Pancreas (tissue), 10 donors: Measurements from ENCODE around the gene SLC51A. TPM values are rescaled to one million over a fixed set of nuclear protein-coding genes. Genes with fewer than 3 reads are reported as not detected.

ENCODE experiments used
- ATAC-seq, 4 donors: fragments of 200-7000 bp; cut with Tn5 transposase; one replicate each; pipeline versions ENCODE4 v1.8.0 to v1.9.1; 2020; ENCODE audit warnings: mild to moderate bottlenecking in 4 of 4, moderate library complexity in 4 of 4
- DNase-seq, 6 donors: peaks; one replicate each; pipeline ENCODE4 v3.0.0-alpha.2; 2020
- FAIRE-seq: peaks from 2 replicates; lab custom pipeline; 2012; peaks lifted over from hg19 to GRCh38; lab: Jason Lieb, UNC
- H3K27ac ChIP-seq, 4 donors: fragments of 200-600 bp; sonication (generic); 1 replicate in 3 of 4; 2 replicates in 1 of 4; pipeline versions ENCODE4 v1.5.0 to v1.8.0; 2020
- H3K27me3 ChIP-seq, 4 donors: fragments of 200-600 bp; one replicate each; pipeline ENCODE4 v1.8.0; 2021
- H3K36me3 ChIP-seq, 3 donors: fragments of 200-600 bp; sonication (generic) in 1 of 3; one replicate each; pipeline versions ENCODE4 v1.5.0 to v1.8.0; 2020 to 2021
- H3K4me1 ChIP-seq, 3 donors: fragments of 200-600 bp; one replicate each; pipeline ENCODE4 v1.8.0; 2021
- H3K4me3 ChIP-seq, 4 donors: fragments of 200-600 bp; sonication (generic) in 2 of 4; one replicate each; pipeline versions ENCODE4 v1.5.0 to v1.8.0; 2020 to 2021
- H3K9me3 ChIP-seq, 4 donors: fragments of 200-600 bp; one replicate each; pipeline ENCODE4 v1.8.0; 2021
- WGBS, 2 donors: extraction: QIAGEN DNeasy Blood & Tissue Kit; methylation state at CpG; one replicate each; pipeline ENCODE4 v1.1.7; 2013; 5-methylcytosine and 5-hydroxymethylcytosine counted together
- intact Hi-C, 3 donors: fragments of 100-400 bp; cut with DNase I; formaldehyde crosslinking; loops; one replicate each; pipeline versions ENCODE4 v1.11.1 to v1.14.2; 2022
- polyA plus RNA-seq, 2 donors: library from polyadenylated mRNA; stranded (reverse); fragments of 200-250 nt; gene quantifications; one replicate each; pipeline ENCODE4 v1.2.3, GENCODE V29; 2013
- total RNA-seq, 6 donors: library from RNA; stranded (reverse); fragmentation: NEBNext Ultra II Directional in 4 of 6; extraction: Animal tissue kit (Norgen Biotek cat#: 25700) in 4 of 6; gene quantifications; one replicate each; pipeline versions ENCODE4 v1.2.1 to v1.2.4, GENCODE V29; 2021 to 2023
- TF ChIP-seq, protein P1 (sequence below), 4 donors: fragments of 200-600 bp; sonication (generic) in 3 of 4; IDR thresholded peaks; one replicate each; pipeline versions ENCODE4 v1.5.0 to v1.8.0; 2021; ENCODE audit warnings: antibody characterized with exemption in 4 of 4
- donor health status: healthy with polysubstance abuse.
- donor health status: DM: no; HTN: no; CAD: no; lungs with moderate emphysema.
- donor health status: DM: no; HTN: no; CAD: no.
- donor health status: control.
- donor health status: control.
- donor health status: Bipolar disorder and iron deficiency.
- donor health status: DM: yes; HTN: yes; CAD: no.
- donor health status: DM: no; HTN: no; CAD: no.
- donor health status: DM: no; HTN: no; CAD: no.
- donor health status: DM: yes; HTN: yes; CAD: no.

The SLC51A gene
- total and polyA plus RNA-seq, 8 donors = 0.19 to 1.2 (median 0.30) TPM; not detected in 4

DNA sequence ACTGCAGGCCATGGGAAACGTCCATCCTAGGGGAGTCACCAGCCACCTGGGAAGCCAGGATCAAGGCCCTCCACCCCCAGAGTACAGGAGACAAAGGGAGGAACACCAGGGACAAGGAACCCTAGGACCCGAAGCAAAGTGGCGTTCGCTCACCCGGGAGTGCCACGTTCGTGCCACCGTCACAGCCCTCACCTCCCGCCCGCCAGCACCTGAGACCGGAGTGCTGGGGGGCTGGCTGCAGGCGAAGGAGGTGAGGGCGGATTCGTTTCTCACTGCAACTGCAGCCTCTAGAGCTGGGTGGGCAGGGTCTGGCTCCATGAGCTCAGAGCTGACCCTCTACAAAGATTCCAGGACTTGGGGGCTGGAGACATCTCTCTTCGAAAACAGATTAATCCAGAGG lies 31.5 kb upstream of the SLC51A start:
- Histone ChIP-seq H3K36me3 (no peaks in the 10 kb centered on the region), H3K4me1 (no peaks in the 10 kb centered on the region), H3K27me3 (no peaks in the 10 kb centered on the region), H3K9me3 (no peaks in the 10 kb centered on the region), H3K4me3 (no peak overlapping the region), H3K27ac (no peak overlapping the region)
- peak in 1 of 6 donors; percentile 41 for DNase-seq
- ATAC-seq = no peak
- WGBS, 2 donors = 87 to 92% methylated on average over 15 of the region's 15 CpGs
- FAIRE-seq = no peak
- intact Hi-C loops = no loop called here
- TF ChIP-seq, protein P1, sequence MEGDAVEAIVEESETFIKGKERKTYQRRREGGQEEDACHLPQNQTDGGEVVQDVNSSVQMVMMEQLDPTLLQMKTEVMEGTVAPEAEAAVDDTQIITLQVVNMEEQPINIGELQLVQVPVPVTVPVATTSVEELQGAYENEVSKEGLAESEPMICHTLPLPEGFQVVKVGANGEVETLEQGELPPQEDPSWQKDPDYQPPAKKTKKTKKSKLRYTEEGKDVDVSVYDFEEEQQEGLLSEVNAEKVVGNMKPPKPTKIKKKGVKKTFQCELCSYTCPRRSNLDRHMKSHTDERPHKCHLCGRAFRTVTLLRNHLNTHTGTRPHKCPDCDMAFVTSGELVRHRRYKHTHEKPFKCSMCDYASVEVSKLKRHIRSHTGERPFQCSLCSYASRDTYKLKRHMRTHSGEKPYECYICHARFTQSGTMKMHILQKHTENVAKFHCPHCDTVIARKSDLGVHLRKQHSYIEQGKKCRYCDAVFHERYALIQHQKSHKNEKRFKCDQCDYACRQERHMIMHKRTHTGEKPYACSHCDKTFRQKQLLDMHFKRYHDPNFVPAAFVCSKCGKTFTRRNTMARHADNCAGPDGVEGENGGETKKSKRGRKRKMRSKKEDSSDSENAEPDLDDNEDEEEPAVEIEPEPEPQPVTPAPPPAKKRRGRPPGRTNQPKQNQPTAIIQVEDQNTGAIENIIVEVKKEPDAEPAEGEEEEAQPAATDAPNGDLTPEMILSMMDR (IDR thresholded peaks at IDR 0.05) = no peak

DNA sequence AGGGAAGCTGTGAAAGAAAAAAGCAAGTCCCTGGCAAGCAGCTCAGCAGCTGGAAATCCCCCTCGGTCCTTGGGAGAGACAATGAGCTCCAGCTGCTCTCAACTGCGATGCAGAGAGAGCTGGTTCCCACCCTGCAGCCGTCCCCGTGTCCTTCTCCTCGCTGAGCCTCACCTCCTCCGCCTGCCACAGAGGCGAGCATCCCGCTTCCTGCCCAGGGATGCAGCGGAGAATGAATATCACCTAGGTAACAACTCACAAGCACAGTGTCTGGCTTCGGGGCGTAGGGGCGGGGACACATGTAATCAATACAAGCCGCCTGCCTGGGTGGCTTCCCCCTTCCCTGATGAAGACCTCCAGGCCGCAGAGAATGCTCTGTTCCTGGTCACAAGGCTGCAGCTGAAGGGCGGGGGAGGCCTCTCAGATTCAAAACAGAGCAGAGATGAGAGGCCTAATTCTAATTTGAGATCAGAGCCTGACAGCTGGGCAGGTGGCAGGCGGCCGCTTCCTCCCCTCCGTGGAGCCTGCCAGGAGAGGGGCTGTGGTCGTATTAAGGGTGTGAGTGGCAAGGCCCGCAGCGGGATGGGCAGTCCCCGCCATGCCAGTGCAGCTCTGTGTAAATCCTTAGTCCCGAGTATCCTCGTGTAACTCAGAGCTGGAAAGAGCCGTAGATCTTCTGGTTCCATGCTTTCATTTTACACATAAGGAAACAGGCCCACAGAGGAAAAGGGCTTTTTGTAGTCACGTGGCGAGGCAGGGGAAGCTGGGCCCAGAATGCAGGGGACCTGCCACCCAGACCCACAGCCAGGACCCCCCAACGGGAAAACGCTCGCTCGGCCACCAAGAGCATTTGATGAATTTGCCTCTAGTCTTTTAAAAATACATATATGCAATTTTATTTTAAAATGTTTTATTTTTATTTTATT lies 29.4 kb upstream of the SLC51A start:
- Histone ChIP-seq H3K27me3 (no peaks in the 10 kb centered on the region), H3K36me3 (no peaks in the 10 kb centered on the region), H3K4me3 (no peak overlapping the region), H3K27ac (no peak overlapping the region), H3K9me3 (no peaks in the 10 kb centered on the region), H3K4me1 (no peaks in the 10 kb centered on the region)
- TF ChIP-seq, protein P1 (IDR thresholded peaks at IDR 0.05) = no peak
- intact Hi-C loops = no loop called here
- no peak for FAIRE-seq
- ATAC-seq = peak in 3 of 4 donors; percentile 32 to 73 (median 57)
- 71 to 74% methylated on average over 31 of the region's 31 CpGs for WGBS, 2 donors
- peak in 1 of 6 donors; percentile 42 for DNase-seq

DNA sequence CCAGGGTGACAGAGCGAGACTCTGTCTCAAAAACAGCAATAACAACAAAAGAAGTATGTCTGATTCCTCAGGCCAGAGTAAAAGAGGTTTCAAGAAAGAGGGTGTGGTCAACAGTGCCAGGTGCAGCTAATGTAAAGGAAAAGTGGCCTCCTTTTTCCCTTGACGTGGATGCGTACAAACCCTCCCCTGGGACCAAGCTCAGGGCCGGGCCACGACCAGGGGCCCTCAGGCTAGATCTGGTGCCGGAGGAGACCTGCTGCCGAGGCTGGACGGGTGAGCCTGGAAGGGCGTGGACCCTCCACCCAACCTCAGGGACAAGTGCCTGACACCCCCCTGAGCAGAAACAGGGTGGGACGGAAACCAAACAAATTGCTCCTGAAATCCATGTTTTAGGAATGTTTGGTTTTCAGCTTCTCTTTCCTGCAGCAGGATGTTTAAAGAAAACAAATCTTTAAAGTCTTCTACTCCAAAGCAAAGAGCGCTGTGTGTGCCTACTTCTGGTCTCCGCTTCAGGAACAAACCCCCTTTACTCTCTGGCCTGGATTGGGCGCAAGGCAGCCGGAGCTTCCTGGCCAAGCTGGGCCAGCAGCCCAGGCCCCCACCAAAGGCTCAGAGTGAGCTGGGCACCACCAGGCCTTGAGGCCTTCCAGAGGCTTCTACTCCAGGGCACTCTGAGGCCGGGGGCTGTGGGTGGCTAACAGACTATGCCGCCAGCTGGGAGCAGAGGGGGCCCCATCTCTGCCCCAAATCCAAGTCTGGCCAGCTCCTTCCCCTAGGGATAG lies 26.6 kb upstream of the SLC51A start:
- Histone ChIP-seq H3K4me1 (peaks cover 0 to 20% (median 12%) of the 10 kb centered on the region in 3 donors), H3K27me3 (no peaks in the 10 kb centered on the region), H3K9me3 (no peaks in the 10 kb centered on the region), H3K36me3 (no peaks in the 10 kb centered on the region), H3K27ac (no peak overlapping the region), H3K4me3 (no peak overlapping the region)
- intact Hi-C loops = loop anchor here in 1 of 3 donors (10.0 kb wide), 1 partner anchor 115 kb away; no protein-coding TSS in a partner anchor
- FAIRE-seq = no peak
- no peak for ATAC-seq
- 85 to 92% methylated on average over 15 to 16 of the region's 16 CpGs for WGBS, 2 donors
- TF ChIP-seq, protein P1 (IDR thresholded peaks at IDR 0.05) = no peak
- DNase-seq = no peak

DNA sequence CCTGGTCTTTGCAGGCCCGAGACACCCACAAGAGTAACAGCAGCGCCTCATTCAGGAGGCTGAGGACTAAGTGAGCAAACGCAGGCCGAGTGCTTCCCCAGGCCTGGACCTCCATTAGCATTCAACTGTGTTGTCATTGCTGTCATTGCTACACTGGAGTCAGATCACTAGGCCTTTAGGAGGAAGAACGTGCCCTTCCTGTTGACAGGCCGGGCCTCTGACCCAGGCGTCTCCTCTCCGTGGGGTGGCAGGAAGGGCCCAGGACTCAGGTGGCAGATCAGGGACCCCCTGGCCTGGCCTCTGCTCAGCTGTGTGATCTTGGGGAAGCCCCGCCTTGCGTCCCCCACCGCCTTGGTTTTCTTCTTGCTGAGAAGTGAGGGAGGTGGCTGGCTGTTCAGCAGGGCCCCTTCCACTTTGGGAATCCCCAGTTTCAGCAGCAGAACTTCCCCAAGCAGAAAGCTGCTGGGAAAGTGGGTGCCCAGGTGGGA lies 24.3 kb upstream of the SLC51A start:
- TF ChIP-seq, protein P1 (IDR thresholded peaks at IDR 0.05) = no peak
- intact Hi-C loops = loop anchor here in 1 of 3 donors (10.0 kb wide), 1 partner anchor 117 kb away; no protein-coding TSS in a partner anchor
- Histone ChIP-seq H3K4me1 (peaks cover 0 to 20% (median 12%) of the 10 kb centered on the region in 3 donors), H3K27me3 (no peaks in the 10 kb centered on the region), H3K4me3 (no peak overlapping the region), H3K27ac (peak overlapping the region in 3 of 4 donors; percentile 52 to 82 (median 74)), H3K36me3 (no peaks in the 10 kb centered on the region), H3K9me3 (no peaks in the 10 kb centered on the region)
- WGBS, 2 donors = 88% methylated on average over 11 of the region's 11 CpGs
- ATAC-seq (peak in 2 of 4 donors; percentile 4 to 9), DNase-seq (no peak), FAIRE-seq (no peak)
